HL-60 (cell line): ENCODE measurements around the gene CTIF.

Experiments used
- GABPA ChIP-seq: IDR thresholded peaks from 2 replicates; pipeline ENCODE4 v1.6.1; 2012; ENCODE audit warnings: low read depth
- TF ChIP-seq, protein P1 (sequence below): IDR thresholded peaks from one replicate; pipeline ENCODE4 v1.5.1; 2011; ENCODE audit warnings: low read length, control low read depth, inconsistent platforms; ENCODE audit not compliant: insufficient read depth
- TF ChIP-seq, protein P2 (sequence below): IDR thresholded peaks from 2 replicates; pipeline ENCODE4 v1.6.1; 2012; ENCODE audit warnings: low read depth; ENCODE audit not compliant: insufficient replicate concordance

DNA sequence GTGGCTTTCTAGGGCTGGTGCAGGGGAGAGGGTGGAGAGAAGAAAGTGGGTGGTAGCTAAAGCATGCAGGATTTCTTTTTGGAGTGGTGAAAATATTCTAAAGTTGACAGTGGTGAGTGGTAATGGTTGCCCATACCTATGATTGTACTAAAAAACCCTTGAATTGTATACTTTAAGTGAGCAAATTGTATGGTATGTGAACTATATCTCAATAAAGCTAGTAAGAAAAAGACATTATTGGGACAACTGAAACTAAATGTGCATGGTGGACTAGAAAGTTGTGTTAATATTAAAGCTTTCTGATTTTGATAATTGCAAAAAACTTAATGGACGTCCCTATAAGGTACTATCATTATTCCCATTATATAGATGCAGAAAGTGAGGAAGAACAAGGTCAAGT is 361.6 kb downstream of the CTIF start:
- TF ChIP-seq, protein P1, sequence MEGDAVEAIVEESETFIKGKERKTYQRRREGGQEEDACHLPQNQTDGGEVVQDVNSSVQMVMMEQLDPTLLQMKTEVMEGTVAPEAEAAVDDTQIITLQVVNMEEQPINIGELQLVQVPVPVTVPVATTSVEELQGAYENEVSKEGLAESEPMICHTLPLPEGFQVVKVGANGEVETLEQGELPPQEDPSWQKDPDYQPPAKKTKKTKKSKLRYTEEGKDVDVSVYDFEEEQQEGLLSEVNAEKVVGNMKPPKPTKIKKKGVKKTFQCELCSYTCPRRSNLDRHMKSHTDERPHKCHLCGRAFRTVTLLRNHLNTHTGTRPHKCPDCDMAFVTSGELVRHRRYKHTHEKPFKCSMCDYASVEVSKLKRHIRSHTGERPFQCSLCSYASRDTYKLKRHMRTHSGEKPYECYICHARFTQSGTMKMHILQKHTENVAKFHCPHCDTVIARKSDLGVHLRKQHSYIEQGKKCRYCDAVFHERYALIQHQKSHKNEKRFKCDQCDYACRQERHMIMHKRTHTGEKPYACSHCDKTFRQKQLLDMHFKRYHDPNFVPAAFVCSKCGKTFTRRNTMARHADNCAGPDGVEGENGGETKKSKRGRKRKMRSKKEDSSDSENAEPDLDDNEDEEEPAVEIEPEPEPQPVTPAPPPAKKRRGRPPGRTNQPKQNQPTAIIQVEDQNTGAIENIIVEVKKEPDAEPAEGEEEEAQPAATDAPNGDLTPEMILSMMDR = no peak
- no peak for TF ChIP-seq GABPA
- TF ChIP-seq, protein P2, sequence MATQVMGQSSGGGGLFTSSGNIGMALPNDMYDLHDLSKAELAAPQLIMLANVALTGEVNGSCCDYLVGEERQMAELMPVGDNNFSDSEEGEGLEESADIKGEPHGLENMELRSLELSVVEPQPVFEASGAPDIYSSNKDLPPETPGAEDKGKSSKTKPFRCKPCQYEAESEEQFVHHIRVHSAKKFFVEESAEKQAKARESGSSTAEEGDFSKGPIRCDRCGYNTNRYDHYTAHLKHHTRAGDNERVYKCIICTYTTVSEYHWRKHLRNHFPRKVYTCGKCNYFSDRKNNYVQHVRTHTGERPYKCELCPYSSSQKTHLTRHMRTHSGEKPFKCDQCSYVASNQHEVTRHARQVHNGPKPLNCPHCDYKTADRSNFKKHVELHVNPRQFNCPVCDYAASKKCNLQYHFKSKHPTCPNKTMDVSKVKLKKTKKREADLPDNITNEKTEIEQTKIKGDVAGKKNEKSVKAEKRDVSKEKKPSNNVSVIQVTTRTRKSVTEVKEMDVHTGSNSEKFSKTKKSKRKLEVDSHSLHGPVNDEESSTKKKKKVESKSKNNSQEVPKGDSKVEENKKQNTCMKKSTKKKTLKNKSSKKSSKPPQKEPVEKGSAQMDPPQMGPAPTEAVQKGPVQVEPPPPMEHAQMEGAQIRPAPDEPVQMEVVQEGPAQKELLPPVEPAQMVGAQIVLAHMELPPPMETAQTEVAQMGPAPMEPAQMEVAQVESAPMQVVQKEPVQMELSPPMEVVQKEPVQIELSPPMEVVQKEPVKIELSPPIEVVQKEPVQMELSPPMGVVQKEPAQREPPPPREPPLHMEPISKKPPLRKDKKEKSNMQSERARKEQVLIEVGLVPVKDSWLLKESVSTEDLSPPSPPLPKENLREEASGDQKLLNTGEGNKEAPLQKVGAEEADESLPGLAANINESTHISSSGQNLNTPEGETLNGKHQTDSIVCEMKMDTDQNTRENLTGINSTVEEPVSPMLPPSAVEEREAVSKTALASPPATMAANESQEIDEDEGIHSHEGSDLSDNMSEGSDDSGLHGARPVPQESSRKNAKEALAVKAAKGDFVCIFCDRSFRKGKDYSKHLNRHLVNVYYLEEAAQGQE = no peak
